Sciatic nerve (tissue), 2 donors: Measurements from ENCODE around the gene KCNMA1. TPM values are rescaled to one million over a fixed set of nuclear protein-coding genes. Genes with fewer than 3 reads are reported as not detected.
"Not testable (repeated sequence)": the region's sequence is repeated elsewhere in the genome, so short reads cannot be mapped to it uniquely, and the experiment has no call there.

Experiments
- ATAC-seq: fragments of 200-7000 bp; cut with Tn5 transposase; one replicate; pipeline ENCODE4 v1.9.1; 2020; ENCODE audit warnings: mild to moderate bottlenecking, moderate library complexity
- DNase-seq: peaks from one replicate; pipeline ENCODE4 v3.0.0-alpha.2; 2020; ENCODE audit warnings: low spot score
- intact Hi-C: fragments of 100-400 bp; cut with DNase I; formaldehyde crosslinking; loops from one replicate; pipeline ENCODE4 v1.14.2; 2022
- total RNA-seq: library from RNA; stranded (reverse); fragmentation: NEBNext Ultra II Directional; extraction: Animal tissue kit (Norgen Biotek cat#: 25700); gene quantifications from one replicate; pipeline ENCODE4 v1.2.1, GENCODE V29; 2021
- donor health status: DM: no; HTN: no; CAD: no.
- donor health status: DM: no; HTN: no; CAD: no.

The KCNMA1 gene
- total RNA-seq, 1 donor from 2014 or later, result 10.7 TPM

- intact Hi-C loops, result no loop called here
- ATAC-seq (no peak), DNase-seq (no peak)
Observed at GRCh38 chr10:77667426-77668324, 30.1 kb upstream of the KCNMA1 start.

- ATAC-seq, result no peak
- intact Hi-C loops, result no loop called here
- no peak for DNase-seq
Observed at GRCh38 chr10:77666821-77667220, 29.2 kb upstream of the KCNMA1 start.

- intact Hi-C loops, result no loop called here
- DNase-seq (no peak), ATAC-seq (no peak)
Observed at GRCh38 chr10:77664696-77665095, 27.1 kb upstream of the KCNMA1 start.

GRCh38 chr10:77664008-77664407 is 26.4 kb upstream of the KCNMA1 start:
- intact Hi-C loops, result no loop called here
- peak; percentile 77 for ATAC-seq
- DNase-seq, result no peak

GRCh38 chr10:77661674-77662073 is 24.1 kb upstream of the KCNMA1 start:
- DNase-seq (no peak), ATAC-seq (no peak)
- intact Hi-C loops, result no loop called here

- DNase-seq, result no peak
- intact Hi-C loops, result no loop called here
- no peak for ATAC-seq
Observed at GRCh38 chr10:77661100-77661499, 23.5 kb upstream of the KCNMA1 start.

- intact Hi-C loops, ATAC-seq, DNase-seq: not testable (repeated sequence)
Observed at GRCh38 chr10:77659046-77659670, 21.6 kb upstream of the KCNMA1 start.

GRCh38 chr10:77653210-77653609 is 15.6 kb upstream of the KCNMA1 start:
- intact Hi-C loops, result no loop called here
- ATAC-seq, result no peak
- no peak for DNase-seq

- intact Hi-C loops, result loop anchor here (5.0 kb wide), 1 partner anchor 472 kb away; no protein-coding TSS in a partner anchor
- DNase-seq (no peak), ATAC-seq (no peak)
Observed at GRCh38 chr10:77649333-77650331, 12.0 kb upstream of the KCNMA1 start.

GRCh38 chr10:77648472-77648871 is 10.9 kb upstream of the KCNMA1 start:
- intact Hi-C loops, result loop anchor here (5.0 kb wide), 1 partner anchor 471 kb away; no protein-coding TSS in a partner anchor
- ATAC-seq (no peak), DNase-seq (no peak)

GRCh38 chr10:77647543-77648293 is 10.1 kb upstream of the KCNMA1 start:
- intact Hi-C loops, result loop anchor here (5.0 kb wide), 1 partner anchor 470 kb away; no protein-coding TSS in a partner anchor
- ATAC-seq (no peak), DNase-seq (no peak)

GRCh38 chr10:77644557-77645243 is 7.1 kb upstream of the KCNMA1 start:
- intact Hi-C loops, result loop anchor here (5.0 kb wide), 1 partner anchor 467 kb away; no protein-coding TSS in a partner anchor
- DNase-seq (no peak), ATAC-seq (peak; percentile 28)

GRCh38 chr10:77643795-77644468 is 6.3 kb upstream of the KCNMA1 start:
- intact Hi-C loops, result no loop called here
- ATAC-seq (no peak), DNase-seq (no peak)

- intact Hi-C loops, result no loop called here
- DNase-seq (peak; percentile 78), ATAC-seq (peak; percentile 60)
Observed at GRCh38 chr10:77641788-77642397, 4.3 kb upstream of the KCNMA1 start.

GRCh38 chr10:77641344-77641743 is 3.7 kb upstream of the KCNMA1 start:
- DNase-seq, result no peak
- intact Hi-C loops, result no loop called here
- no peak for ATAC-seq

- ATAC-seq, result no peak
- intact Hi-C loops, result no loop called here
Observed at GRCh38 chr10:77640167-77640566, 2.6 kb upstream of the KCNMA1 start.

GRCh38 chr10:77639756-77640155 is 2.1 kb upstream of the KCNMA1 start:
- ATAC-seq, result no peak
- DNase-seq, result no peak
- intact Hi-C loops, result no loop called here

More at GRCh38 chr10:77640167-77640566, 2.6 kb upstream of the KCNMA1 start:
- no peak for DNase-seq
